Large intestine (tissue), 3 donors: ENCODE results near the gene BCL6. TPM values are rescaled to one million over a fixed set of nuclear protein-coding genes. Genes with fewer than 3 reads are reported as not detected.

Experiments used
- DNase-seq, 2 donors: peaks; one replicate each; pipeline versions ENCODE4 v3.0.0 to v3.0.0-alpha.2; 2013
- H3K27ac ChIP-seq: one replicate; pipeline ENCODE4 v1.5.1; 2013; ENCODE audit warnings: low read length
- H3K27me3 ChIP-seq: 2 replicates; pipeline ENCODE4 v1.6.1; 2013; ENCODE audit warnings: low read length; ENCODE audit not compliant: control insufficient read depth, insufficient read depth
- H3K36me3 ChIP-seq: 2 replicates; pipeline ENCODE4 v1.6.1; 2013; ENCODE audit warnings: low read length; ENCODE audit not compliant: control insufficient read depth, insufficient read depth
- H3K4me1 ChIP-seq: one replicate; pipeline ENCODE4 v1.6.1; 2013; ENCODE audit warnings: low read length; ENCODE audit not compliant: control insufficient read depth, insufficient read depth
- H3K4me3 ChIP-seq: one replicate; pipeline ENCODE4 v1.5.1; 2013; ENCODE audit warnings: low read length
- H3K9me3 ChIP-seq: one replicate; pipeline ENCODE4 v1.6.1; 2013; ENCODE audit warnings: mild to moderate bottlenecking, low read depth, low read length, moderate library complexity; ENCODE audit not compliant: control insufficient read depth
- WGBS: methylation state at CpG from one replicate; pipeline ENCODE4 v1.1.5; 2013; ENCODE audit warnings: low lambda C conversion rate; ENCODE audit not compliant: insufficient coverage; 5-methylcytosine and 5-hydroxymethylcytosine counted together
- polyA plus RNA-seq: library from polyadenylated mRNA; unstranded; fragments of 120-200 nt; gene quantifications from one replicate; pipeline ENCODE4 v1.2.1, GENCODE V29; 2013

Gene BCL6
- polyA plus RNA-seq, 1 donor, result 7.4 TPM

GRCh38 chr3:187678726-187679268, 66.5 kb downstream of the BCL6 start:
- H3K4me1 ChIP-seq, result no peaks in the 10 kb centered on the region
- no peaks in the 10 kb centered on the region for H3K27me3 ChIP-seq
- peak; percentile 26 to 28 for DNase-seq
- no peak overlapping the region for H3K4me3 ChIP-seq
- H3K9me3 ChIP-seq, result no peaks in the 10 kb centered on the region
- no CpG with 5 or more reads among the region's 5 CpGs for WGBS
- H3K27ac ChIP-seq, result no peak overlapping the region
- no peaks in the 10 kb centered on the region for H3K36me3 ChIP-seq

- H3K4me3 ChIP-seq, result no peak overlapping the region
- H3K36me3 ChIP-seq, result no peaks in the 10 kb centered on the region
- H3K9me3 ChIP-seq, result no peaks in the 10 kb centered on the region
- DNase-seq, result no peak
- H3K27ac ChIP-seq, result no peak overlapping the region
- no peaks in the 10 kb centered on the region for H3K4me1 ChIP-seq
- 13% methylated on average over 1 of the region's 1 CpG for WGBS
- peaks cover 3% of the 10 kb centered on the region for H3K27me3 ChIP-seq
Observed at GRCh38 chr3:187677604-187678003, 67.7 kb downstream of the BCL6 start.

- no peaks in the 10 kb centered on the region for H3K9me3 ChIP-seq
- DNase-seq, result no peak
- peaks cover 30% of the 10 kb centered on the region for H3K27me3 ChIP-seq
- H3K4me3 ChIP-seq, result no peak overlapping the region
- H3K36me3 ChIP-seq, result no peaks in the 10 kb centered on the region
- no peaks in the 10 kb centered on the region for H3K4me1 ChIP-seq
- 80% methylated on average over 1 of the region's 3 CpGs for WGBS
- no peak overlapping the region for H3K27ac ChIP-seq
Observed at GRCh38 chr3:187673012-187673411, 72.3 kb downstream of the BCL6 start.

Other genes with a start within 250 kb of the BCL6 start
- gene SST, start 75.1 kb downstream of the BCL6 start, polyA plus RNA-seq, result 461 TPM
- not detected for gene RTP2, start 42.9 kb downstream of the BCL6 start, polyA plus RNA-seq